Activated CD8-positive, alpha-beta memory T cell treated with anti-CD3 and anti-CD28 coated beads, Interleukin-2, amount 50 U/mL, for 24 hours (primary cell): ENCODE results near the gene NDUFC2.
"Not testable (repeated sequence)": the region's sequence is repeated elsewhere in the genome, so short reads cannot be mapped to it uniquely, and the experiment has no call there.

Experiments
- DNase-seq: peaks from one replicate; pipeline ENCODE4 v3.0.0-alpha.2; 2020; ENCODE audit errors: extremely low read depth

NDUFC2 gene

GRCh38 chr11:78080084-78080817 lies 589 bp upstream of the NDUFC2 start:
- no peak for DNase-seq

GRCh38 chr11:78078218-78079167 lies 1.2 kb downstream of the NDUFC2 start:
- DNase-seq, result no peak

GRCh38 chr11:78077592-78077991 lies 2.1 kb downstream of the NDUFC2 start:
- not testable (repeated sequence) for DNase-seq

- no peak for DNase-seq
Observed at GRCh38 chr11:78076733-78077403, 2.8 kb downstream of the NDUFC2 start.

- no peak for DNase-seq
Observed at GRCh38 chr11:78074756-78075155, 4.9 kb downstream of the NDUFC2 start.

GRCh38 chr11:78072455-78072854 lies 7.2 kb downstream of the NDUFC2 start:
- no peak for DNase-seq

GRCh38 chr11:78071717-78072116 lies 7.9 kb downstream of the NDUFC2 start:
- no peak for DNase-seq

- DNase-seq, result no peak
Observed at GRCh38 chr11:78070621-78071020, 9.0 kb downstream of the NDUFC2 start.

- no peak for DNase-seq
Observed at GRCh38 chr11:78069465-78069864, 10.2 kb downstream of the NDUFC2 start.

- no peak for DNase-seq
Observed at GRCh38 chr11:78067704-78068103, 12.0 kb downstream of the NDUFC2 start.

- no peak for DNase-seq
Observed at GRCh38 chr11:78066471-78066870, 13.2 kb downstream of the NDUFC2 start.

GRCh38 chr11:78065203-78065602 lies 14.5 kb downstream of the NDUFC2 start:
- DNase-seq, result no peak

GRCh38 chr11:78063440-78064181 lies 16.1 kb downstream of the NDUFC2 start, which contains the start of gene THRSP:
THRSP (plus strand) TSS chr11:78063861; CDS start chr11:78063882, 21 bp downstream.
- DNase-seq, result no peak

GRCh38 chr11:78062671-78063070 lies 17.0 kb downstream of the NDUFC2 start:
- no peak for DNase-seq

GRCh38 chr11:78061921-78062311 lies 17.7 kb downstream of the NDUFC2 start:
- DNase-seq, result no peak

- DNase-seq, result no peak
Observed at GRCh38 chr11:78061088-78061920, 18.4 kb downstream of the NDUFC2 start.

GRCh38 chr11:78060533-78060932 lies 19.1 kb downstream of the NDUFC2 start:
- DNase-seq, result no peak

GRCh38 chr11:78059749-78060328 lies 19.8 kb downstream of the NDUFC2 start:
- DNase-seq, result not testable (repeated sequence)

- no peak for DNase-seq
Observed at GRCh38 chr11:78057462-78058055, 22.1 kb downstream of the NDUFC2 start.

GRCh38 chr11:78056093-78056492 lies 23.6 kb downstream of the NDUFC2 start:
- DNase-seq, result no peak
